Gastrocnemius medialis (tissue), 4 donors: ENCODE data around the gene TSPAN9. TPM values are rescaled to one million over a fixed set of nuclear protein-coding genes. Genes with fewer than 3 reads are reported as not detected.

Experiments used
- ATAC-seq, 2 donors: fragments of 150-250 bp; one replicate each; pipeline ENCODE4 v1.9.1; 2016
- DNase-seq, 2 donors: peaks; one replicate each; pipeline ENCODE4 v3.0.0-alpha.2; 2019
- H3K27ac ChIP-seq, 4 donors: fragments of 200-600 bp; sonication (generic); 1 replicate in 1 of 4; 2 replicates in 3 of 4; pipeline ENCODE4 v1.5.1; 2016 to 2018; ENCODE audit warnings: mild to moderate bottlenecking in 2 of 4, moderate library complexity in 1 of 4
- H3K27me3 ChIP-seq, 3 donors: fragments of 200-600 bp; sonication (generic) in 2 of 3; 1 replicate in 1 of 3; 2 replicates in 2 of 3; pipeline versions ENCODE4 v1.5.1 to v1.6.0; 2016 to 2019; ENCODE audit warnings: mild to moderate bottlenecking in 1 of 3, moderate library complexity in 1 of 3
- H3K36me3 ChIP-seq, 2 donors: fragments of 200-600 bp; sonication (generic) in 1 of 2; one replicate each; pipeline ENCODE4 v1.5.1; 2017 to 2018
- H3K4me1 ChIP-seq, 2 donors: fragments of 200-600 bp; sonication (generic) in 1 of 2; one replicate each; pipeline ENCODE4 v1.5.1; 2016 to 2017; ENCODE audit warnings: mild to moderate bottlenecking in 2 of 2
- H3K4me3 ChIP-seq, 4 donors: fragments of 200-600 bp; sonication (generic) in 3 of 4; 1 replicate in 1 of 4; 2 replicates in 3 of 4; pipeline ENCODE4 v1.5.1; 2016 to 2019; ENCODE audit warnings: mild to moderate bottlenecking in 2 of 4
- H3K9me3 ChIP-seq, 3 donors: fragments of 200-600 bp; sonication (generic) in 2 of 3; 1 replicate in 1 of 3; 2 replicates in 2 of 3; pipeline ENCODE4 v1.5.1; 2016 to 2019
- CTCF ChIP-seq, 5 experiments: fragments of 450-650 bp in 3 of 5; fragments of 200-600 bp in 2 of 5; sonication (generic) in 2 of 5; IDR thresholded peaks in 4 of 5; conservative IDR thresholded peaks in 1 of 5; 1 replicate in 4 of 5; 2 replicates in 1 of 5; pipeline ENCODE4 v1.5.1; 2016 to 2019; ENCODE audit warnings: antibody characterized with exemption in 5 of 5, mild to moderate bottlenecking in 3 of 5, moderate library complexity in 3 of 5
- POLR2A ChIP-seq, 2 donors: fragments of 450-650 bp; IDR thresholded peaks; one replicate each; pipeline ENCODE4 v1.6.1; 2017; ENCODE audit warnings: antibody characterized with exemption in 2 of 2, mild to moderate bottlenecking in 2 of 2, moderate library complexity in 2 of 2
- in situ Hi-C, 4 donors: fragments of 200-750 bp; cut with MboI; loops; one replicate each; pipeline versions ENCODE4 v1.15.0 to v1.8.0; 2017; ENCODE audit warnings: low sequenced_read_pairs in 4 of 4
- intact Hi-C: fragments of 100-400 bp; cut with DNase I; formaldehyde crosslinking; loops from one replicate; pipeline ENCODE4 v1.15.1; 2023; ENCODE audit warnings: low total_unique reads
- total RNA-seq, 4 donors: library from RNA; depleted of rRNA; stranded (reverse); fragments of >200 nt; gene quantifications; one replicate each; pipeline versions ENCODE4 v1.1.0 to v1.2.3, GENCODE V29; 2016

The TSPAN9 gene
- total RNA-seq, 4 donors from 2014 or later, result 4.7 to 9.4 (median 7.4) TPM

- DNase-seq (no peak), ATAC-seq (no peak)
- in situ Hi-C loops, result no loop called here
- Histone ChIP-seq H3K4me1 (peaks cover 17 to 29% of the 10 kb centered on the region in 2 donors), H3K4me3 (no peak overlapping the region), H3K9me3 (no peaks in the 10 kb centered on the region), H3K27me3 (no peaks in the 10 kb centered on the region), H3K27ac (no peak overlapping the region), H3K36me3 (no peaks in the 10 kb centered on the region)
- intact Hi-C loops, result no loop called here
- no peak for TF ChIP-seq POLR2A (IDR thresholded peaks at IDR 0.05)
- TF ChIP-seq CTCF (IDR thresholded peaks at IDR 0.05 in 4 of 5, conservative IDR thresholded peaks at IDR 0.05 in 1 of 5), result no peak
Observed at GRCh38 chr12:3222306-3222705, 145.1 kb downstream of the TSPAN9 start.

GRCh38 chr12:3222979-3223378, 145.8 kb downstream of the TSPAN9 start:
- TF ChIP-seq CTCF (IDR thresholded peaks at IDR 0.05 in 4 of 5, conservative IDR thresholded peaks at IDR 0.05 in 1 of 5) (no peak), POLR2A (IDR thresholded peaks at IDR 0.05) (no peak)
- Histone ChIP-seq H3K27ac (no peak overlapping the region), H3K36me3 (no peaks in the 10 kb centered on the region), H3K4me3 (no peak overlapping the region), H3K9me3 (no peaks in the 10 kb centered on the region), H3K27me3 (no peaks in the 10 kb centered on the region), H3K4me1 (peaks cover 15 to 22% of the 10 kb centered on the region in 2 donors)
- intact Hi-C loops (no loop called here), in situ Hi-C loops (no loop called here)
- DNase-seq (no peak), ATAC-seq (no peak)

GRCh38 chr12:3223601-3224529, 146.7 kb downstream of the TSPAN9 start:
- in situ Hi-C loops, result no loop called here
- peaks cover 6 to 14% of the 10 kb centered on the region in 2 donors for H3K4me1 ChIP-seq
- H3K27ac ChIP-seq, result no peak overlapping the region

GRCh38 chr12:3224530-3224903, 147.3 kb downstream of the TSPAN9 start:
- ATAC-seq (no peak), DNase-seq (no peak)
- Histone ChIP-seq H3K27me3 (no peaks in the 10 kb centered on the region), H3K4me1 (peaks cover 0 to 8% of the 10 kb centered on the region in 2 donors), H3K9me3 (no peaks in the 10 kb centered on the region), H3K27ac (no peak overlapping the region), H3K36me3 (no peaks in the 10 kb centered on the region), H3K4me3 (no peak overlapping the region)
- intact Hi-C loops, result no loop called here
- in situ Hi-C loops, result no loop called here
- no peak for TF ChIP-seq POLR2A (IDR thresholded peaks at IDR 0.05)
- TF ChIP-seq CTCF (IDR thresholded peaks at IDR 0.05 in 4 of 5, conservative IDR thresholded peaks at IDR 0.05 in 1 of 5), result no peak

More at GRCh38 chr12:3223601-3224529, 146.7 kb downstream of the TSPAN9 start:
- TF ChIP-seq CTCF (IDR thresholded peaks at IDR 0.05 in 4 of 5, conservative IDR thresholded peaks at IDR 0.05 in 1 of 5) (no peak), POLR2A (IDR thresholded peaks at IDR 0.05) (no peak)
- Histone ChIP-seq H3K9me3 (no peaks in the 10 kb centered on the region), H3K27me3 (no peaks in the 10 kb centered on the region), H3K4me3 (no peak overlapping the region), H3K36me3 (no peaks in the 10 kb centered on the region)
- intact Hi-C loops, result no loop called here
- ATAC-seq (no peak), DNase-seq (no peak)
